Neural cell (in vitro differentiated cells): Measurements from ENCODE around the gene SLC15A5.

Experiments
- CTCF ChIP-seq: fragments of 450-650 bp; IDR thresholded peaks from 2 replicates; pipeline ENCODE4 v1.5.1; 2014; ENCODE audit warnings: antibody characterized with exemption, mild to moderate bottlenecking, moderate library complexity; ENCODE audit not compliant: poor library complexity, severe bottlenecking
- EZH2 ChIP-seq: fragments of 200-600, 300-800 bp; shearing (Covaris generic), sonication (generic); IDR thresholded peaks from 2 replicates; pipeline ENCODE4 v1.6.1; 2014; ENCODE audit warnings: antibody characterized with exemption, low read length, borderline replicate concordance, mild to moderate bottlenecking; ENCODE audit not compliant: insufficient read depth, poor library complexity, severe bottlenecking
- MXI1 ChIP-seq: fragments of 450-650 bp; conservative IDR thresholded peaks from 2 replicates; pipeline ENCODE4 v1.6.1; 2014; ENCODE audit warnings: antibody characterized with exemption, mild to moderate bottlenecking; ENCODE audit not compliant: poor library complexity, severe bottlenecking
- REST ChIP-seq: IDR thresholded peaks from 2 replicates; pipeline ENCODE4 v1.6.1; 2012; ENCODE audit warnings: borderline replicate concordance
- SMC3 ChIP-seq: fragments of 450-650 bp; conservative IDR thresholded peaks from 2 replicates; pipeline ENCODE4 v1.6.1; 2014; ENCODE audit warnings: antibody characterized with exemption, mild to moderate bottlenecking, moderate library complexity; ENCODE audit not compliant: poor library complexity

GRCh38 chr12:16307856-16308475 is 30.5 kb upstream of the SLC15A5 start:
- TF ChIP-seq CTCF (no peak), SMC3 (no peak), MXI1 (no peak), EZH2 (no peak), REST (no peak)
